ENCODE data around the gene PRR30. TPM values are rescaled to one million over a fixed set of nuclear protein-coding genes. Genes with fewer than 3 reads are reported as not detected.
A peak's percentile ranks its signal among the peaks of the same experiment; 100 is the strongest.

Gene PRR30
- total and polyA plus RNA-seq, 2 experiments from 2014 or later = not detected

DNA sequence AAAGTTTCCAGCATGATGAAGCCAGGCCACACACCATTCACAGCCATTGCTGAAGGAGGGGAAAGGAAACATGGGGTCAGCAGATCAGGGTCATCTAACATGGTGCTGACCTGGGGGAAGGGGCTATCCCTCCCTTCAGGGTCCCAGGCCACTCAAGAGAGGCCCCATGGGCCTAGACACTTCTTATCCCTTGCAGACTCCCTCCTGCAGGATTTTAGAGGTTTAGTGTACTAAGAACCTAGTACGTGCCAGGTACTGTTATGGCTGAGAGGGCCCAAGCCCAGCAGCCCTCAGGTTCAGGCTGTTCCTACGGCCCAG is 43.8 kb downstream of the PRR30 start:
- no peaks in the 10 kb centered on the region; the same call in 2 of the 3 replicates for H3K9me3 Mint-ChIP-seq
- H3K27ac Mint-ChIP-seq = no peak overlapping the region
- Histone ChIP-seq H2AFZ (peak overlapping the region; percentile 84; the same call in 1 of the 2 replicates), H3K27ac (ENCODE audit: low read depth) (no peak overlapping the region), H3K79me2 (replicated peaks; ENCODE audit: insufficient read depth) (no peaks in the 10 kb centered on the region), H3F3A (replicated peaks; ENCODE audit: low read depth) (no peaks in the 10 kb centered on the region), H3K27me3 (ENCODE audit: insufficient read depth) (no peaks in the 10 kb centered on the region), H3K36me3 (ENCODE audit: insufficient read depth) (no peaks in the 10 kb centered on the region), H3K9me2 (ENCODE audit: insufficient read depth) (no peaks in the 10 kb centered on the region), H3K4me3 (no peak overlapping the region), H4K20me1 (replicated peaks; ENCODE audit: insufficient read depth) (no peaks in the 10 kb centered on the region; the same call in 1 of the 2 replicates), H3K4me2 (peak overlapping the region; percentile 75; the same call in 1 of the 2 replicates), H3K4me1 (ENCODE audit: insufficient read depth) (peaks cover 4% of the 10 kb centered on the region; the same call in 1 of the 2 replicates)
- DNase-seq (ENCODE audit: low spot score) = no peak
- peaks cover 9% of the 10 kb centered on the region for H3K4me1 Mint-ChIP-seq
- no peaks in the 10 kb centered on the region; the same call in 2 of the 3 replicates for H3K36me3 Mint-ChIP-seq (ENCODE audit: low read depth)
- ATAC-seq = no peak
- 0 out of 3 replicates have a peak overlapping the region, but pooled peaks have one; percentile 68 for H3K4me3 Mint-ChIP-seq
- peaks cover 22% of the 10 kb centered on the region for H3K27me3 Mint-ChIP-seq (ENCODE audit: insufficient read depth, low read depth, poor library complexity)
- TF ChIP-seq, protein P1, sequence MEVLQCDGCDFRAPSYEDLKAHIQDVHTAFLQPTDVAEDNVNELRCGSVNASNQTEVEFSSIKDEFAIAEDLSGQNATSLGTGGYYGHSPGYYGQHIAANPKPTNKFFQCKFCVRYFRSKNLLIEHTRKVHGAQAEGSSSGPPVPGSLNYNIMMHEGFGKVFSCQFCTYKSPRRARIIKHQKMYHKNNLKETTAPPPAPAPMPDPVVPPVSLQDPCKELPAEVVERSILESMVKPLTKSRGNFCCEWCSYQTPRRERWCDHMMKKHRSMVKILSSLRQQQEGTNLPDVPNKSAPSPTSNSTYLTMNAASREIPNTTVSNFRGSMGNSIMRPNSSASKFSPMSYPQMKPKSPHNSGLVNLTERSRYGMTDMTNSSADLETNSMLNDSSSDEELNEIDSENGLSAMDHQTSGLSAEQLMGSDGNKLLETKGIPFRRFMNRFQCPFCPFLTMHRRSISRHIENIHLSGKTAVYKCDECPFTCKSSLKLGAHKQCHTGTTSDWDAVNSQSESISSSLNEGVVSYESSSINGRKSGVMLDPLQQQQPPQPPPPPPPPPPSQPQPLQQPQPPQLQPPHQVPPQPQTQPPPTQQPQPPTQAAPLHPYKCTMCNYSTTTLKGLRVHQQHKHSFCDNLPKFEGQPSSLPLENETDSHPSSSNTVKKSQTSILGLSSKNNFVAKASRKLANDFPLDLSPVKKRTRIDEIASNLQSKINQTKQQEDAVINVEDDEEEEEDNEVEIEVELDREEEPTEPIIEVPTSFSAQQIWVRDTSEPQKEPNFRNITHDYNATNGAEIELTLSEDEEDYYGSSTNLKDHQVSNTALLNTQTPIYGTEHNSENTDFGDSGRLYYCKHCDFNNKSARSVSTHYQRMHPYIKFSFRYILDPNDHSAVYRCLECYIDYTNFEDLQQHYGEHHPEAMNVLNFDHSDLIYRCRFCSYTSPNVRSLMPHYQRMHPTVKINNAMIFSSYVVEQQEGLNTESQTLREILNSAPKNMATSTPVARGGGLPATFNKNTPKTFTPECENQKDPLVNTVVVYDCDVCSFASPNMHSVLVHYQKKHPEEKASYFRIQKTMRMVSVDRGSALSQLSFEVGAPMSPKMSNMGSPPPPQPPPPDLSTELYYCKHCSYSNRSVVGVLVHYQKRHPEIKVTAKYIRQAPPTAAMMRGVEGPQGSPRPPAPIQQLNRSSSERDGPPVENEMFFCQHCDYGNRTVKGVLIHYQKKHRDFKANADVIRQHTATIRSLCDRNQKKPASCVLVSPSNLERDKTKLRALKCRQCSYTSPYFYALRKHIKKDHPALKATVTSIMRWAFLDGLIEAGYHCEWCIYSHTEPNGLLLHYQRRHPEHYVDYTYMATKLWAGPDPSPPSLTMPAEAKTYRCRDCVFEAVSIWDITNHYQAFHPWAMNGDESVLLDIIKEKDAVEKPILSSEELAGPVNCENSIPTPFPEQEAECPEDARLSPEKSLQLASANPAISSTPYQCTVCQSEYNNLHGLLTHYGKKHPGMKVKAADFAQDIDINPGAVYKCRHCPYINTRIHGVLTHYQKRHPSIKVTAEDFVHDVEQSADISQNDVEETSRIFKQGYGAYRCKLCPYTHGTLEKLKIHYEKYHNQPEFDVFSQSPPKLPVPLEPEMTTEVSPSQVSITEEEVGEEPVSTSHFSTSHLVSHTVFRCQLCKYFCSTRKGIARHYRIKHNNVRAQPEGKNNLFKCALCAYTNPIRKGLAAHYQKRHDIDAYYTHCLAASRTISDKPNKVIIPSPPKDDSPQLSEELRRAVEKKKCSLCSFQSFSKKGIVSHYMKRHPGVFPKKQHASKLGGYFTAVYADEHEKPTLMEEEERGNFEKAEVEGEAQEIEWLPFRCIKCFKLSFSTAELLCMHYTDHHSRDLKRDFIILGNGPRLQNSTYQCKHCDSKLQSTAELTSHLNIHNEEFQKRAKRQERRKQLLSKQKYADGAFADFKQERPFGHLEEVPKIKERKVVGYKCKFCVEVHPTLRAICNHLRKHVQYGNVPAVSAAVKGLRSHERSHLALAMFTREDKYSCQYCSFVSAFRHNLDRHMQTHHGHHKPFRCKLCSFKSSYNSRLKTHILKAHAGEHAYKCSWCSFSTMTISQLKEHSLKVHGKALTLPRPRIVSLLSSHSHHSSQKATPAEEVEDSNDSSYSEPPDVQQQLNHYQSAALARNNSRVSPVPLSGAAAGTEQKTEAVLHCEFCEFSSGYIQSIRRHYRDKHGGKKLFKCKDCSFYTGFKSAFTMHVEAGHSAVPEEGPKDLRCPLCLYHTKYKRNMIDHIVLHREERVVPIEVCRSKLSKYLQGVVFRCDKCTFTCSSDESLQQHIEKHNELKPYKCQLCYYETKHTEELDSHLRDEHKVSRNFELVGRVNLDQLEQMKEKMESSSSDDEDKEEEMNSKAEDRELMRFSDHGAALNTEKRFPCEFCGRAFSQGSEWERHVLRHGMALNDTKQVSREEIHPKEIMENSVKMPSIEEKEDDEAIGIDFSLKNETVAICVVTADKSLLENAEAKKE (CRISPR knock-in tag; IDR thresholded peaks at IDR 0.05) = no peak
- TF ChIP-seq ZNF114 (CRISPR knock-in tag; IDR thresholded peaks at IDR 0.05) (no peak), JUNB (IDR thresholded peaks at IDR 0.05; ENCODE audit: unreplicated experiment) (no peak), CREB1 (CRISPR knock-in tag; IDR thresholded peaks at IDR 0.05; ENCODE audit: low read depth) (no peak), POLR2AphosphoS5 (IDR thresholded peaks at IDR 0.05; ENCODE audit: low read depth) (no peak), EZH2 (IDR thresholded peaks at IDR 0.05; ENCODE audit: low read depth, unreplicated experiment) (no peak), EZH2phosphoT487 (IDR thresholded peaks at IDR 0.05; ENCODE audit: unreplicated experiment) (no peak), STAT1 (IDR thresholded peaks at IDR 0.05; ENCODE audit: unreplicated experiment) (no peak), NANOG (IDR thresholded peaks at IDR 0.05; ENCODE audit: borderline replicate concordance) (no peak), ZNF331 (CRISPR knock-in tag; IDR thresholded peaks at IDR 0.05; ENCODE audit: low read depth) (no peak)
- TF ChIP-seq, protein P2, sequence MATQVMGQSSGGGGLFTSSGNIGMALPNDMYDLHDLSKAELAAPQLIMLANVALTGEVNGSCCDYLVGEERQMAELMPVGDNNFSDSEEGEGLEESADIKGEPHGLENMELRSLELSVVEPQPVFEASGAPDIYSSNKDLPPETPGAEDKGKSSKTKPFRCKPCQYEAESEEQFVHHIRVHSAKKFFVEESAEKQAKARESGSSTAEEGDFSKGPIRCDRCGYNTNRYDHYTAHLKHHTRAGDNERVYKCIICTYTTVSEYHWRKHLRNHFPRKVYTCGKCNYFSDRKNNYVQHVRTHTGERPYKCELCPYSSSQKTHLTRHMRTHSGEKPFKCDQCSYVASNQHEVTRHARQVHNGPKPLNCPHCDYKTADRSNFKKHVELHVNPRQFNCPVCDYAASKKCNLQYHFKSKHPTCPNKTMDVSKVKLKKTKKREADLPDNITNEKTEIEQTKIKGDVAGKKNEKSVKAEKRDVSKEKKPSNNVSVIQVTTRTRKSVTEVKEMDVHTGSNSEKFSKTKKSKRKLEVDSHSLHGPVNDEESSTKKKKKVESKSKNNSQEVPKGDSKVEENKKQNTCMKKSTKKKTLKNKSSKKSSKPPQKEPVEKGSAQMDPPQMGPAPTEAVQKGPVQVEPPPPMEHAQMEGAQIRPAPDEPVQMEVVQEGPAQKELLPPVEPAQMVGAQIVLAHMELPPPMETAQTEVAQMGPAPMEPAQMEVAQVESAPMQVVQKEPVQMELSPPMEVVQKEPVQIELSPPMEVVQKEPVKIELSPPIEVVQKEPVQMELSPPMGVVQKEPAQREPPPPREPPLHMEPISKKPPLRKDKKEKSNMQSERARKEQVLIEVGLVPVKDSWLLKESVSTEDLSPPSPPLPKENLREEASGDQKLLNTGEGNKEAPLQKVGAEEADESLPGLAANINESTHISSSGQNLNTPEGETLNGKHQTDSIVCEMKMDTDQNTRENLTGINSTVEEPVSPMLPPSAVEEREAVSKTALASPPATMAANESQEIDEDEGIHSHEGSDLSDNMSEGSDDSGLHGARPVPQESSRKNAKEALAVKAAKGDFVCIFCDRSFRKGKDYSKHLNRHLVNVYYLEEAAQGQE (IDR thresholded peaks at IDR 0.05; ENCODE audit: unreplicated experiment) = no peak
- TF ChIP-seq, protein P3, sequence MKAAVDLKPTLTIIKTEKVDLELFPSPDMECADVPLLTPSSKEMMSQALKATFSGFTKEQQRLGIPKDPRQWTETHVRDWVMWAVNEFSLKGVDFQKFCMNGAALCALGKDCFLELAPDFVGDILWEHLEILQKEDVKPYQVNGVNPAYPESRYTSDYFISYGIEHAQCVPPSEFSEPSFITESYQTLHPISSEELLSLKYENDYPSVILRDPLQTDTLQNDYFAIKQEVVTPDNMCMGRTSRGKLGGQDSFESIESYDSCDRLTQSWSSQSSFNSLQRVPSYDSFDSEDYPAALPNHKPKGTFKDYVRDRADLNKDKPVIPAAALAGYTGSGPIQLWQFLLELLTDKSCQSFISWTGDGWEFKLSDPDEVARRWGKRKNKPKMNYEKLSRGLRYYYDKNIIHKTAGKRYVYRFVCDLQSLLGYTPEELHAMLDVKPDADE (IDR thresholded peaks at IDR 0.05) = no peak
- TF ChIP-seq, protein P4, sequence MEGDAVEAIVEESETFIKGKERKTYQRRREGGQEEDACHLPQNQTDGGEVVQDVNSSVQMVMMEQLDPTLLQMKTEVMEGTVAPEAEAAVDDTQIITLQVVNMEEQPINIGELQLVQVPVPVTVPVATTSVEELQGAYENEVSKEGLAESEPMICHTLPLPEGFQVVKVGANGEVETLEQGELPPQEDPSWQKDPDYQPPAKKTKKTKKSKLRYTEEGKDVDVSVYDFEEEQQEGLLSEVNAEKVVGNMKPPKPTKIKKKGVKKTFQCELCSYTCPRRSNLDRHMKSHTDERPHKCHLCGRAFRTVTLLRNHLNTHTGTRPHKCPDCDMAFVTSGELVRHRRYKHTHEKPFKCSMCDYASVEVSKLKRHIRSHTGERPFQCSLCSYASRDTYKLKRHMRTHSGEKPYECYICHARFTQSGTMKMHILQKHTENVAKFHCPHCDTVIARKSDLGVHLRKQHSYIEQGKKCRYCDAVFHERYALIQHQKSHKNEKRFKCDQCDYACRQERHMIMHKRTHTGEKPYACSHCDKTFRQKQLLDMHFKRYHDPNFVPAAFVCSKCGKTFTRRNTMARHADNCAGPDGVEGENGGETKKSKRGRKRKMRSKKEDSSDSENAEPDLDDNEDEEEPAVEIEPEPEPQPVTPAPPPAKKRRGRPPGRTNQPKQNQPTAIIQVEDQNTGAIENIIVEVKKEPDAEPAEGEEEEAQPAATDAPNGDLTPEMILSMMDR (conservative IDR thresholded peaks at IDR 0.05; ENCODE audit: low read depth in 2 of 2) = no peak
